ENCODE data around the gene UGT1A8. TPM values are rescaled to one million over a fixed set of nuclear protein-coding genes. Genes with fewer than 3 reads are reported as not detected.

UGT1A8 gene
- total RNA-seq, 1 experiment from 2014 or later, result 0.17 TPM

GRCh38 chr2:233674995-233675394 lies 57.6 kb downstream of the UGT1A8 start:
- Histone ChIP-seq H3K4me1 (replicated peaks; ENCODE audit: insufficient read depth) (no peaks in the 10 kb centered on the region), H3K4me2 (no peak overlapping the region), H3K9me3 (ENCODE audit: insufficient read depth, low read depth) (0 out of 2 replicates have a peak, but pooled peaks cover 1% of the 10 kb centered on the region), H3K36me3 (ENCODE audit: low read depth) (no peaks in the 10 kb centered on the region), H2AFZ (no peak overlapping the region), H3F3A (ENCODE audit: insufficient read depth, low read depth) (no peaks in the 10 kb centered on the region), H3K27me3 (ENCODE audit: insufficient read depth, low read depth) (no peaks in the 10 kb centered on the region), H3K9me2 (ENCODE audit: insufficient read depth) (peaks cover 4% of the 10 kb centered on the region; the same call in 1 of the 2 replicates), H3K27ac (no peak overlapping the region), H3K79me2 (ENCODE audit: low read depth) (no peaks in the 10 kb centered on the region), H4K20me1 (ENCODE audit: insufficient read depth) (no peaks in the 10 kb centered on the region), H3K4me3 (no peak overlapping the region)
- TF ChIP-seq EZH2 (IDR thresholded peaks at IDR 0.05; ENCODE audit: low read depth) (no peak), CTCF (conservative IDR thresholded peaks at IDR 0.05) (no peak)
- intact Hi-C loops (cut with micrococcal nuclease; ENCODE audit: unreplicated experiment), result no loop called here
- no TSS peak for BruUV-seq (replicated peaks)
- CTCF ChIA-PET, result no interaction called here
- peak in 1 of 2 experiments; percentile 15 for DNase-seq
- POLR2A ChIA-PET (ENCODE audit: unreplicated experiment), result no interaction called here

GRCh38 chr2:233676046-233676445 lies 58.6 kb downstream of the UGT1A8 start:
- Histone ChIP-seq H3F3A (ENCODE audit: insufficient read depth, low read depth) (no peaks in the 10 kb centered on the region), H3K4me3 (no peak overlapping the region), H3K9me3 (ENCODE audit: insufficient read depth, low read depth) (0 out of 2 replicates have a peak, but pooled peaks cover 4% of the 10 kb centered on the region), H2AFZ (no peak overlapping the region), H3K27me3 (ENCODE audit: insufficient read depth, low read depth) (no peaks in the 10 kb centered on the region), H3K27ac (no peak overlapping the region), H3K9me2 (ENCODE audit: insufficient read depth) (peaks cover 4% of the 10 kb centered on the region; the same call in 1 of the 2 replicates), H4K20me1 (ENCODE audit: insufficient read depth) (no peaks in the 10 kb centered on the region), H3K36me3 (ENCODE audit: low read depth) (no peaks in the 10 kb centered on the region), H3K4me1 (replicated peaks; ENCODE audit: insufficient read depth) (no peaks in the 10 kb centered on the region), H3K79me2 (ENCODE audit: low read depth) (no peaks in the 10 kb centered on the region), H3K4me2 (no peak overlapping the region)
- no TSS peak for BruUV-seq (replicated peaks)
- intact Hi-C loops (cut with micrococcal nuclease; ENCODE audit: unreplicated experiment), result no loop called here
- TF ChIP-seq EZH2 (IDR thresholded peaks at IDR 0.05; ENCODE audit: low read depth), result no peak
- ChIA-PET POLR2A (ENCODE audit: unreplicated experiment) (no interaction called here), CTCF (no interaction called here)
- peak in 1 of 2 experiments; percentile 29 for DNase-seq

DNA sequence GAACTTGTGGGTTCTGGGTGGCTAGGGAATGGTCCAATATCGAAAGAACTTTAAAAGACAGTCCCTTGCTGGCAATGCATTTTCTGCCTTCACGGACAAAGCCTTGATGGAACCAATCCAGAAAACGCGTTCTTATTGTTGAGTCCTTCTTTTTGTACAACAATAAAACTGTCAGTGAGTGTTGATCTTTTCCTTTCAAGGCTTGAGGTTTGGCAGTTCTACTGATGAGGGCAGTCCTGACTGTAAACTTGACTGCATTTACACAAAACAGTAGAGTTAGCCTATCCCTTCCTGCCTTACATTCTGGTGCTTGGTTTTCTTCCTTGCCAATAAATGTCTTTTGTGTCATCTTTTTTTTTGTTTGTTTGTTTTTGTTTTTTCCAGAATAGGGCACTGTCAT lies 61.8 kb downstream of the UGT1A8 start:
- Histone ChIP-seq H3K4me2 (no peak overlapping the region), H2AFZ (no peak overlapping the region), H3K27ac (no peak overlapping the region), H3K9me3 (ENCODE audit: insufficient read depth, low read depth) (0 out of 2 replicates have a peak, but pooled peaks cover 4% of the 10 kb centered on the region), H3K27me3 (ENCODE audit: insufficient read depth, low read depth) (no peaks in the 10 kb centered on the region), H3F3A (ENCODE audit: insufficient read depth, low read depth) (no peaks in the 10 kb centered on the region), H3K4me3 (no peak overlapping the region), H4K20me1 (ENCODE audit: insufficient read depth) (no peaks in the 10 kb centered on the region), H3K79me2 (ENCODE audit: low read depth) (no peaks in the 10 kb centered on the region), H3K4me1 (replicated peaks; ENCODE audit: insufficient read depth) (no peaks in the 10 kb centered on the region), H3K36me3 (ENCODE audit: low read depth) (no peaks in the 10 kb centered on the region), H3K9me2 (ENCODE audit: insufficient read depth) (peaks cover 4% of the 10 kb centered on the region; the same call in 1 of the 2 replicates)
- POLR2A ChIA-PET (ENCODE audit: unreplicated experiment), result no interaction called here
- no peak for TF ChIP-seq EZH2 (IDR thresholded peaks at IDR 0.05; ENCODE audit: low read depth)
- no peak for TF ChIP-seq CTCF (conservative IDR thresholded peaks at IDR 0.05)
- BruUV-seq (replicated peaks), result no TSS peak
- CTCF ChIA-PET, result no interaction called here
- DNase-seq, result no peak
- intact Hi-C loops (cut with micrococcal nuclease; ENCODE audit: unreplicated experiment), result no loop called here
